GM19023 (cell line): ENCODE results near the gene SPRYD3.
"Not testable (repeated sequence)": the region's sequence is repeated elsewhere in the genome, so short reads cannot be mapped to it uniquely, and the experiment has no call there.

Source experiments
- ATAC-seq: cut with Tn5 transposase; IDR thresholded peaks from one replicate; pipeline ENCODE4 v1.9.1; 2021; ENCODE audit warnings: mild to moderate bottlenecking, moderate library complexity; ENCODE audit not compliant: unreplicated experiment

SPRYD3 gene

GRCh38 chr12:53079226-53080117 is at the start of gene SPRYD3:
Gene SPRYD3, minus strand, starts transcription at chr12:53079390. Its CDS starts 57 bp downstream, at chr12:53079333.
- peak; percentile 98 for ATAC-seq

GRCh38 chr12:53127169-53127568 is 48.0 kb upstream of the SPRYD3 start:
- ATAC-seq: no peak

GRCh38 chr12:53124352-53124723 is 45.1 kb upstream of the SPRYD3 start:
- no peak for ATAC-seq

GRCh38 chr12:53123578-53124351 is 44.6 kb upstream of the SPRYD3 start:
- ATAC-seq: no peak

GRCh38 chr12:53122961-53123468 is 43.8 kb upstream of the SPRYD3 start:
- ATAC-seq: no peak

GRCh38 chr12:53120685-53121525 is 41.7 kb upstream of the SPRYD3 start:
- ATAC-seq: no peak

- ATAC-seq: no peak
Observed at GRCh38 chr12:53118751-53119300, 39.6 kb upstream of the SPRYD3 start.

GRCh38 chr12:53115891-53116648 is 36.9 kb upstream of the SPRYD3 start:
- ATAC-seq: no peak

- ATAC-seq: no peak
Observed at GRCh38 chr12:53115112-53115890, 36.1 kb upstream of the SPRYD3 start.

GRCh38 chr12:53113951-53114350 is 34.8 kb upstream of the SPRYD3 start:
- no peak for ATAC-seq

GRCh38 chr12:53113136-53113705 is 34.0 kb upstream of the SPRYD3 start:
- no peak for ATAC-seq

- not testable (repeated sequence) for ATAC-seq
Observed at GRCh38 chr12:53112431-53112830, 33.2 kb upstream of the SPRYD3 start.

- no peak for ATAC-seq
Observed at GRCh38 chr12:53107122-53107521, 27.9 kb upstream of the SPRYD3 start.

- ATAC-seq: no peak
Observed at GRCh38 chr12:53105712-53106439, 26.7 kb upstream of the SPRYD3 start.

- ATAC-seq: no peak
Observed at GRCh38 chr12:53105256-53105655, 26.1 kb upstream of the SPRYD3 start.

- ATAC-seq: no peak
Observed at GRCh38 chr12:53103860-53104305, 24.7 kb upstream of the SPRYD3 start.

GRCh38 chr12:53102883-53103807 is 24.0 kb upstream of the SPRYD3 start, which contains the start of gene SOAT2:
Gene SOAT2, plus strand, starts transcription at chr12:53103486. Its CDS starts 92 bp downstream, at chr12:53103578.
- no peak for ATAC-seq
